GM12872 (cell line): ENCODE measurements around the gene TRAIP.

Source experiments
- CTCF ChIP-seq: IDR thresholded peaks from 3 replicates; pipeline ENCODE4 v1.5.1; 2011; ENCODE audit warnings: low read depth, mild to moderate bottlenecking, low read length, moderate library complexity; ENCODE audit not compliant: insufficient read depth

TRAIP gene

DNA sequence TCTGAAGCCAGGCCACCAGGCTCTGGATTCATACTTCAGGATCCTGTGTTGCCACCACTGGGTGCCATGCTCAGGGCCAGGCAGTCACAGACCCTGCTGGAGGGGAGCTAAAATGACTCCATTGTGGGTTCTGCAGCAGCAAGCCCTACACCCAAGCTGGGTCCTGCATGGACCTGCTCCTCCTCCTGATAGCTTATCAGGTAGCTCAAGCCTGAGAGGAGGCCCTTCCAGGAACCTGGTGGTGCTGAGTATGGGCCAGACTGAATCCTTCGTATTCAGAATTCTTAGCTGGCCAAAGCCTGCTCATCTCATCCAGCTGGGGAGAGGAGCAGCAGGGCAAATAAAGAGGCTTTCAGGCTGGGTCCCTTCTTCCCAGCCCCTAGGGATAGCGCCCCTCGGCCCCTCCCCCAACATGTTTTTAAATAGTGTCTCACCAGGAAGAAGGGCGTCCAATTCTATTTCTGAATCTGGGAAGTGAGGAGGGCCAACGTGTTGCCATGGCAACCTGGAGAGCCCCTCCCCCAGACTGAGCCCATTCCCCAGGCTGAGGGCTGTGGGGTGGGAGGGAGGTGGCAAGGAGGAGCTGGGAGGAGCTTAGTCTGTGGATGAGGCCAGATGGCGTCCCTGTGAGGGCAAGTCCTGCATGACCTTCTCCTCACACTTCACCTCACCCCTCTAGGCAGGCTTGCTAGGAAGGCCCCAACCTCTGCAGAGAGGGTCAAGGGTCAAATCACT lies 24.4 kb upstream of the TRAIP start:
- TF ChIP-seq CTCF = no peak

GRCh38 chr3:49879721-49880120 lies 23.4 kb upstream of the TRAIP start:
- TF ChIP-seq CTCF = no peak

GRCh38 chr3:49878686-49879085 lies 22.3 kb upstream of the TRAIP start:
- no peak for TF ChIP-seq CTCF

- no peak for TF ChIP-seq CTCF
Observed at GRCh38 chr3:49877716-49878115, 21.4 kb upstream of the TRAIP start.

DNA sequence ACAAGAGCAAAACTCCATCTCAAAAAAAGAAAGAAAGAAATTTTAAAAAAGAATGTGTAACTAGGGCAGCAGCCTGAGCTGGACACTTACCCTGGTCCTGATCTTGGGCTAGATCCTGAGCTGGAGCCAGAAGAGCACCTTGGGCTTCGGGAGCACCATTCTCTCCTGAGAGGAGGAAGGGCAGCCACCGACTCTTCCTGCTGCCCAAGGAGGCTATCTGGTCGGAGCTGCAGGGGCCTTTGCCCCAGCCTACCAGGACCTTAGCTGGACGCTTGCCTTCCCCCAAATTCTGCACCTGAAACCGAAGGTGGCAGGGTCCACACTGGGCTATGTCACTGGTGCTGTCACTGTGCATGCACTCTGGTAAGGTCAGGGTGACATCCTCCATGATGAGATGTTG lies 20.2 kb upstream of the TRAIP start:
- no peak for TF ChIP-seq CTCF

GRCh38 chr3:49873623-49874022 lies 17.3 kb upstream of the TRAIP start:
- TF ChIP-seq CTCF = no peak

DNA sequence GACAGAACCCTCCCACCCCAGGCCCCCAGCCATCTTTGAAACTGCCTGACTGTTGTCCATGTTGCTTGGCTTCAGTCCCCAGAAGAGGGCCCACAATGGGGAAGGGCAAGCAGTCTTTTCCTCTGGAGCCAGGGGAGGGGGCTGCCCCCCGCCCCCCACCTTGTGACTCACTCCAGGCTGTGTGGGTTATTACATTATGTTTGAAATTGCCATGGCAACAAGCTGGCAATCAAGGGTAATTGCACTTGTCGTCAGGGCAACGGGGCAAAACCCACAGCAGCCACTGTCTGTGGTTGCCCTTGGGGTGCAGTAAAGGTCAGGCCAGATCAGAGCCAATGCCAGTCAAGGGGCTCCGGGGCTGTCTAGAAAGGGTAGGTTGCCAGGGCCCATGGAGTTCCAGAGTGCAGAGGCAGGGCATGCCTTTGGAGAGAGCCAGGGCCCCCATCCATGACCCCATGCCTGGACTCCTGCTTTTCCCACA lies 16.5 kb upstream of the TRAIP start:
- no peak for TF ChIP-seq CTCF
